HG03378 (cell line): ENCODE data around the gene C1QTNF3.
"Not testable (repeated sequence)": the region's sequence is repeated elsewhere in the genome, so short reads cannot be mapped to it uniquely, and the experiment has no call there.

ENCODE experiments used
- ATAC-seq: cut with Tn5 transposase; IDR thresholded peaks from one replicate; pipeline ENCODE4 v1.9.1; 2021; ENCODE audit warnings: mild to moderate bottlenecking, moderate library complexity; ENCODE audit not compliant: unreplicated experiment

The C1QTNF3 gene

DNA sequence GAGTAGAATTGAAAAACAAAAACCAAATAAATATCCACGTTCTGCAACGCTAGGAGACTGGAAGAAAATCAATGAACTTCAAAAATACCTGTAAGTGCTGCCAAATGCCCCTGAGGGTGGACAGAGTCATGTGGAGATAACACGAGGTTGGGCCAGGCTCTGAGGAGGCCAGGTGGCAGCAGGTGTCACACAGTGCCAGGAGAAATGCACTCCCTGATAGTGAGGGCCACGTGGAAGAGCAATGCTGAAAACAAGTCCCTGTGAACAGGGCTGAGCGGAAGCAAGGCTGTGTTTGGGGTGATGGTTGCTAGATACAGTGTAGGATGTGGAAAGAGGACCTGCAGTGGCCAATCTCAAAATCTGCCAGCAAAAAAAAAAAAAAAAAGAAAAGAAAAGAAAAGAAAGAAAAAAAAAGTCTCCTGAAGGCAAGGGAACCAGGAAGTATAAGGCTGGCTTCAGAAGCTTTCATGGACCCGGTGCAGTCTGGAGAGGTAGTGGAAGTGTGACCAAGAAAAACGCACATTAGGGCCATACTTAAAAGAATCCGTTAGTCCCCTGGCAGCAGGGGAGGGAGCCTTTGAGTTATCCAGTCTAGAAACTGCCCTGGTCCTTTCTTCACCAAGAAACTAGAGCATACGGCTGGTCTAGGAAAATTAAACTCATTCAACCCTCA is 16.8 kb downstream of the C1QTNF3 start:
- ATAC-seq, result no peak

DNA sequence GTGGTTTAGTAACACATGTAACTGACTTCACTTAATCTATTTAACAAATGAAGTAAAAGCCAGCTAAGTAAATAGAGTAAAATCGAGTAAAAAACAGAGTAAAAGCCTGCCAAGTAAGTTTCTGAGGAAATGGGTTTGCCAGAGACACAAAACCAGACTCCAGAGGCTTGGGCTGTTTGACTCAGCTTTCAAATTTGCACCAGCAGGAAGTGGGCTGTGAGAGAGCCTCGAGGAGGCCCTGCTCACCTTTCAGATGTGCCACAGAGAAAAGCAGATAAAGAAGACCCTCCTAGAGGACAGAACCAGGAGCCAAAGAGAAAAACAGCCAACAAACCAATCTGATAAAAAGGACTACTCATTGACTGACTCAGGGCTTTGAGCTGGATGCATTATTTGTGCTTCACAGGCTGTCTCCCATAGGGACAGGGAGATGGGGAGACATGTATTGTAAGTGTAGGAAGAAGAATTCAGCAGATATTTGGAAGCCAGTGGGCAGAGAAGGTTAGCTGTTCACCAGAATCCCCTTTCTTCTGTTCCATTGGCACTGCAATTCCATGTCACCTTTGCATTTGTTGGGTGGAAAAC is 20.8 kb downstream of the C1QTNF3 start:
- peak; percentile 84 for ATAC-seq

GRCh38 chr5:34021334-34021733 is 21.7 kb downstream of the C1QTNF3 start:
- ATAC-seq, result no peak

GRCh38 chr5:34020726-34021125 is 22.3 kb downstream of the C1QTNF3 start:
- no peak for ATAC-seq

DNA sequence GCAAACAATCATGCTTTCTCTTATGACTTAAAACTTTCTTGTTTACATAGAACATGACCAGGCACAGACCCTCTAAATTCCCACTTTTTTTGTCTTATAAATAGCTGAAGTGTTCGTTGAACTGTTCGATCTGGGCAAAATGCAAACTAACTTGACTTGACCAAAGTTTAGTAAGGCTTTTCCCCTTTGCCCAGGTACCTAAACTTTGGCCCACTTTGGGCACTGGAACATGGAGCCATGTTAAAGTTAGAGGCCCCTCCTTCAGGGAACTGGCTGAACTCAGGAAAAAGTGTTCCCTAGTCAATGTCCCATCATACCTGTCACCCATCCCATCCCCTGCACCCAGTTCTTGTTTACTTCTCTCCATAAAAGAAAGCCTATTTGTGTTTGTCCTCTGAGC is 25.8 kb downstream of the C1QTNF3 start:
- ATAC-seq, result no peak

GRCh38 chr5:34016750-34017149 is 26.3 kb downstream of the C1QTNF3 start:
- ATAC-seq, result no peak

DNA sequence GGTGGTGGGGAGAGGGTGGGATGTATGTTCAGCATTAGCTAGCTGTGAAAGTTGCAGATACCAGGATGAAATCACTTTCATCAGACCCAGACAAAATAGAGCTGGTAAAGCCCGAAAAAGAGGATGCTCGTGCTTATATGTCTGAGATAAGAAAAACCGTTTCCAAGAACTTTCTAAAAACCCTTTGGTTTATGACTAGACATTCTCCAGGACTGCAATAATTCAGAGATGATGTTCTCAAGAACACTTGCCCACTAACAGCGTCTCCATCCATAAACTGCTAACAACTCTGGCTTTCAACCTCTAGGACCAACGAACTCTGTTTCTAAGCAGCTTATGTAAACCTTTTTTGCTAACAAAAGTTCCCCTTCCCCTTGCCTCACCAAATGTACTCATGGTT is 26.8 kb downstream of the C1QTNF3 start:
- no peak for ATAC-seq

- ATAC-seq, result no peak
Observed at GRCh38 chr5:34015120-34015822, 27.7 kb downstream of the C1QTNF3 start.

GRCh38 chr5:34014626-34015025 is 28.4 kb downstream of the C1QTNF3 start:
- no peak for ATAC-seq

DNA sequence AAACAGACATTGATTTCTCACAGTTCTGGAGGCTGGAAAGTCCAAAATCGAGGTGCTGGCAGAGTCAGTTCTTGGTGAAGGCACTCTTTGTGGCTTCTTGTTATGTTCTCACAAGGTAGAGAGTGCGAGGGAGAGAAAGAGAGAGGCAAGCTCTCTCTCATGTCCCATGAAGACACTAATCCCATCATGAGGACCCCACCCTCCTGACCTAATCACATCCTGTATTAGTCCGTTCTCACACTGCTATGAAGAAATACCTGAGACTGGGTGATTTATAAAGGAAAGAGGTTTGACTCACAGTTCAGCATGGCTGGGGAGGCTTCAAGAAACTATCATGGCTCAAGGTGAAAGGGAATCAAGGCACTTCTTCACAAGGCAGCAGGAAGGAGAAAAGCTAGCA is 29.5 kb downstream of the C1QTNF3 start:
- no peak for ATAC-seq

GRCh38 chr5:34012791-34013190 is 30.2 kb downstream of the C1QTNF3 start:
- no peak for ATAC-seq

- ATAC-seq, result no peak
Observed at GRCh38 chr5:34011536-34011935, 31.5 kb downstream of the C1QTNF3 start.

DNA sequence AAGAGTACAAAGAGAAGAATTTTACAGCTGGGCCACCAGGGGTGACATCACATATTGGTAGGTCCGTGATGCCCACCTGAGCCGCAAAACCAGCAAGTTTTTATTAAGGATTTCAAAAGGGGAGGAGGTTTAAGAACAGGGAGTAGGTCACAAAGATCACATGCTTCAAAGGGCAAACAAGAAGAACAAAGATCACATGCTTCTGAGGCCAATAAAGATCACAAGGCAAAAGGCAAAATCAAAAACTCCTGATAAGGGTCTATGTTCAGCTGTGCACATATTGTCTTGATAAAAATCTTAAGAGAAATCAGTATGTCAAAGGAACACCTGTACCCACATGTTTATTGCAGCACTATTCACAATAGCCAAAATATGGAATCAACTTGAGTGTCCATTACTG is 32.9 kb downstream of the C1QTNF3 start:
- not testable (repeated sequence) for ATAC-seq

- ATAC-seq, result no peak
Observed at GRCh38 chr5:34009610-34010009, 33.4 kb downstream of the C1QTNF3 start.

GRCh38 chr5:34008802-34009201 is 34.2 kb downstream of the C1QTNF3 start:
- no peak for ATAC-seq

DNA sequence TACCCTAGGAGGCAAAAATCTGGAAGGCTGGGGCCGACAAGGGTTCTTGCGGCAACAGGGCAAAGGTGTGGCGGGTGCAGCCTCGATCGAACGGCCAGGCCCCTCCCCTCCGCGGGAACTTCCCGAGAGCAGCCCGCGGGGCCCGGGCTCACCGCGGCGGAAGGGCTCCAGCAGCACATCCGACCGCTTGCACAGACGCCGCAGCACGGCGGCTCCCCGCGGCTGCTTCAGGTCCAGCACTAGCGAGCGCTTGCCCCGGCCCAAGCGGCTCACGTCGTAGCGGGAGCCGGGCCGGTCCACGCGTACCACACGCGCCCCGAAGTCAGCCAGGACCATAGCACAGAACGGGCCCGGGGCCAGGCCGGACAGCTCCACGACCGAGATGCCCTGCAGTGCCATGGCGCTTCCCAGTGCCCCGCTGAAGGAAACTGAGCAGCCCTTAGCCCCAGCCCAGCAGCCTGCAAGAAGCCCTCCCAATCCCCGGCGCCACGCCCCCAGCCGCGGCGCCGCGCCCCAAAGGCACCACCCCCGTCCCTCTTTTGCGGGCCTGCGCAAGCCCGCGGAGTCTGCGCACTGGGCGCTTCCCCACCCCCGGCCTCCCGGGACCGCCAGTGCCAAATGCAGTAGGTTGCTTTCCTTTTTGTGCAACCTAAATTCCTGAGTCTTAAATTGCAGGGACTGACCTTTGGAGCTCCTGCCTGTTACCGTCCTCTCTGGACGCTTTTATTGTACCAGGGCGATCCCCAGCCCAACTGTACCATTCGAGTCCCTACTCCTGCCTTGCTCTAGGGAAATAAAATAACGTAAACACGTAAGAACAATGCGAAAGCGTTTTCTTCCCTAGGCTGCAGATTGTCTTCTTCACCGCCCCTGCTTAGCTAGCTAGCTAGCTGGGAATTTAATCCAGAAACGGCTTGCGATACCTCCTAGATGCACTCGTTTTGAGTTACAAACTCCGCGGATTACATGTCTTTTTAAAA is 35.1 kb downstream of the C1QTNF3 start, which contains the start of gene AMACR:
Gene AMACR (minus strand): TSS at position 430 of the 980 bp plus-strand sequence. CDS start 31 bp downstream, at position 399.
- peak; percentile 84 for ATAC-seq

DNA sequence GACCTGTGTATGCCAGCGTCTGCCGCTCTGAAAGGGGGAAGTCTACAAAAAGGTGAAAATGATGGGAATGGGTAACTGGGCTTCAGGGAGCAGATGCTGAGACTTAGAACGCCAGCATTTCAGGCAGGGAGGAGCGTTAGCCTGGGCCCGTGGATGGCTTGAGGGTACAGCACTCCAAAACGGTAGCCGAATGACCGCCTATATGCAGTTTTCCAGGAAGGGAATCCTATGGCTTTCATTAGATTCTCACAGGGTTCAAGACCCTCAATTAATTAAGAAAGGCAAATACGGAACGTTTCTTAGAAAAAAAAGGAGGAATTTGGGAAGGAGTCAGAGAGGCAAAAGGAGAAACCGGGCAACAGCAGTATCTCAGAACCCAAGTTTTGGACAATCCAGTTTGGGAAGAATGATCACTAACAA is 35.8 kb downstream of the C1QTNF3 start:
- no peak for ATAC-seq

DNA sequence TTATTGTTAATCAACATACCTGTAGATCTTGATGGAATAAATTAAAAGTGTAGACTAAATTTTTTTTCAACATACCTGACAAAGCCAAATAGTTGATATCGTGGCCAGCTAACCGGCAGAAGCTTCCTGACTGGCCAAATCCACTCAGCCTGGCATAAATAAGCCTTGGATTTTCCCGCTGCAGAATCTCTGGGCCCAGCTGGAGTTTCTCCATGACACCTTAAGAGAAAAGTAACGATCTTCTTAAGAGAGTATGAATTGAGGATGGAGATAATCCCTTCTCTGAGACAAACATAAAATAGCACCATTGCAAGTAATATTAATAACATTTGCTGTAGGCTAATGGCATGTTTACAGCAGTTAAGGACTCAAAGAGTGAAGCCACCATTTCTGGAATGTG is 37.3 kb downstream of the C1QTNF3 start:
- ATAC-seq, result no peak

- no peak for ATAC-seq
Observed at GRCh38 chr5:34005211-34005610, 37.8 kb downstream of the C1QTNF3 start.

- ATAC-seq, result no peak
Observed at GRCh38 chr5:34003941-34004340, 39.1 kb downstream of the C1QTNF3 start.
